ENCODE data around the gene HEXIM2.

HEXIM2 gene

GRCh38 chr17:45184144-45184543 lies 22.5 kb downstream of the HEXIM2 start:
- TF ChIP-seq CTCF (IDR thresholded peaks at IDR 0.05; ENCODE audit: unreplicated experiment in 3 of 3): no peak
- no peaks in the 10 kb centered on the region for H3K9me3 Mint-ChIP-seq
- no peak overlapping the region for H3K4me3 Mint-ChIP-seq
- H3K27me3 Mint-ChIP-seq (ENCODE audit: low read depth): no peaks in the 10 kb centered on the region
- no peaks in the 10 kb centered on the region for H3K36me3 Mint-ChIP-seq (ENCODE audit: low read depth)
- no peak overlapping the region for H3K27ac Mint-ChIP-seq
- H3K4me1 Mint-ChIP-seq: no peaks in the 10 kb centered on the region

- Mint-ChIP-seq H3K27me3 (ENCODE audit: low read depth) (no peaks in the 10 kb centered on the region), H3K4me1 (no peaks in the 10 kb centered on the region), H3K4me3 (no peak overlapping the region), H3K27ac (no peak overlapping the region), H3K36me3 (ENCODE audit: low read depth) (no peaks in the 10 kb centered on the region), H3K9me3 (no peaks in the 10 kb centered on the region)
- no peak for TF ChIP-seq CTCF (IDR thresholded peaks at IDR 0.05; ENCODE audit: unreplicated experiment in 3 of 3)
These were observed 25.2 kb downstream of the HEXIM2 start for GRCh38 chr17:45186801-45187354.

GRCh38 chr17:45189009-45189408 lies 27.3 kb downstream of the HEXIM2 start:
- H3K36me3 Mint-ChIP-seq (ENCODE audit: low read depth): no peaks in the 10 kb centered on the region
- H3K4me1 Mint-ChIP-seq: no peaks in the 10 kb centered on the region
- no peaks in the 10 kb centered on the region for H3K9me3 Mint-ChIP-seq
- TF ChIP-seq CTCF (IDR thresholded peaks at IDR 0.05; ENCODE audit: unreplicated experiment in 3 of 3): no peak
- no peaks in the 10 kb centered on the region for H3K27me3 Mint-ChIP-seq (ENCODE audit: low read depth)
- H3K4me3 Mint-ChIP-seq: no peak overlapping the region
- peak overlapping the region in 1 of 3 experiments; percentile 29 for H3K27ac Mint-ChIP-seq

GRCh38 chr17:45190503-45191255 lies 29.0 kb downstream of the HEXIM2 start:
- Mint-ChIP-seq H3K27me3 (ENCODE audit: low read depth) (no peaks in the 10 kb centered on the region), H3K27ac (peak overlapping the region; percentile 82 to 93 (median 83)), H3K4me1 (no peaks in the 10 kb centered on the region), H3K9me3 (no peaks in the 10 kb centered on the region), H3K4me3 (no peak overlapping the region), H3K36me3 (ENCODE audit: low read depth) (no peaks in the 10 kb centered on the region)
- TF ChIP-seq CTCF (IDR thresholded peaks at IDR 0.05; ENCODE audit: unreplicated experiment in 3 of 3): no peak

GRCh38 chr17:45195424-45195823 lies 33.7 kb downstream of the HEXIM2 start:
- no peaks in the 10 kb centered on the region for H3K36me3 Mint-ChIP-seq (ENCODE audit: low read depth)

More at GRCh38 chr17:45195424-45195823, 33.7 kb downstream of the HEXIM2 start:
- Mint-ChIP-seq H3K27me3 (ENCODE audit: low read depth) (peaks cover 6% of the 10 kb centered on the region), H3K27ac (peak overlapping the region in 1 of 3 experiments; percentile 39), H3K4me3 (no peak overlapping the region), H3K9me3 (no peaks in the 10 kb centered on the region), H3K4me1 (peaks cover 18% of the 10 kb centered on the region)
- no peak for TF ChIP-seq CTCF (IDR thresholded peaks at IDR 0.05; ENCODE audit: unreplicated experiment in 3 of 3)

Data from nephron (organoid).